IMR-90 (cell line): ENCODE measurements around the gene KDM6A. TPM values are rescaled to one million over a fixed set of nuclear protein-coding genes. Genes with fewer than 3 reads are reported as not detected.

Source experiments
- ATAC-seq: fragments of 200-7000 bp; cut with Tn5 transposase; 2 replicates; pipeline ENCODE4 v1.9.1; 2020; ENCODE audit warnings: low read depth, mild to moderate bottlenecking, moderate library complexity
- BruUV-seq: library from RNA; stranded (reverse); fragments of 400-500 nt; replicated peaks from 2 replicates; lab custom pipeline; 2021; lab: Mats Ljungman, UMichigan
- CTCF ChIA-PET: fragments of 300-600 bp; formaldehyde crosslinking; extraction: SDS; loops from one replicate; lab custom pipeline; 2021; ENCODE audit warnings: antibody characterized with exemption; lab: Yijun Ruan, JAX
- POLR2A ChIA-PET: fragments of 300-600 bp; sonication (Branson Sonifier 250); formaldehyde crosslinking; loops from one replicate; lab custom pipeline; 2022; ENCODE audit warnings: antibody characterized with exemption; ENCODE audit not compliant: unreplicated experiment; lab: Charles Lee
- DNase-seq: peaks from one replicate; pipeline ENCODE4 v3.0.0; 2013
- H2AFZ ChIP-seq: replicated peaks from 2 replicates; pipeline ENCODE3; 2013; ENCODE audit warnings: low read length, mild to moderate bottlenecking; ENCODE audit not compliant: poor library complexity
- H2AK5ac ChIP-seq: 2 replicates; pipeline ENCODE4 v1.6.1; 2013; ENCODE audit warnings: low read depth, low read length, inconsistent platforms
- H2AK9ac ChIP-seq: replicated peaks from 2 replicates; pipeline ENCODE3; 2013; ENCODE audit warnings: mild to moderate bottlenecking, low read depth, low read length, moderate library complexity; ENCODE audit not compliant: poor library complexity
- H2BK120ac ChIP-seq: 2 replicates; pipeline ENCODE4 v1.6.1; 2013; ENCODE audit warnings: low read depth, low read length, inconsistent platforms
- H2BK15ac ChIP-seq: 3 replicates; pipeline ENCODE4 v1.6.1; 2013; ENCODE audit warnings: low read depth, low read length, inconsistent platforms
- H2BK20ac ChIP-seq: 2 replicates; pipeline ENCODE4 v1.6.1; 2013; ENCODE audit warnings: low read depth, mild to moderate bottlenecking, inconsistent platforms, low read length, moderate library complexity
- H2BK5ac ChIP-seq: 2 replicates; pipeline ENCODE4 v1.6.1; 2013; ENCODE audit warnings: mild to moderate bottlenecking, low read depth, low read length, inconsistent platforms; ENCODE audit not compliant: poor library complexity, severe bottlenecking
- H3K14ac ChIP-seq: replicated peaks from 2 replicates; pipeline ENCODE4 v1.6.1; 2013; ENCODE audit warnings: low read depth, low read length, inconsistent platforms
- H3K18ac ChIP-seq: 2 replicates; pipeline ENCODE4 v1.6.1; 2013; ENCODE audit warnings: low read depth, low read length, control low read depth
- H3K23ac ChIP-seq: 2 replicates; pipeline ENCODE4 v1.6.1; 2013; ENCODE audit warnings: low read depth, low read length, inconsistent platforms
- H3K27ac ChIP-seq: 2 replicates; pipeline ENCODE4 v1.5.1; 2013; ENCODE audit warnings: mild to moderate bottlenecking, control low read depth, low read length; ENCODE audit not compliant: insufficient read depth
- H3K27me3 ChIP-seq: 2 replicates; pipeline ENCODE4 v1.6.1; 2013; ENCODE audit warnings: low read length; ENCODE audit not compliant: control insufficient read depth, insufficient read depth
- H3K36me3 ChIP-seq: 2 replicates; pipeline ENCODE4 v1.6.1; 2013; ENCODE audit warnings: low read length, mixed read lengths; ENCODE audit not compliant: control insufficient read depth, insufficient read depth
- H3K4ac ChIP-seq: 2 replicates; pipeline ENCODE4 v1.6.1; 2013; ENCODE audit warnings: low read depth, low read length, inconsistent platforms
- H3K4me1 ChIP-seq: 2 replicates; pipeline ENCODE4 v1.6.1; 2013; ENCODE audit warnings: low read length, mixed read lengths; ENCODE audit not compliant: control insufficient read depth, insufficient read depth
- H3K4me2 ChIP-seq: 2 replicates; pipeline ENCODE4 v1.6.1; 2013; ENCODE audit warnings: low read depth, mild to moderate bottlenecking, control low read depth, low read length, moderate library complexity
- H3K4me3 ChIP-seq: 2 replicates; pipeline ENCODE4 v1.5.1; 2013; ENCODE audit warnings: low read depth, mild to moderate bottlenecking, control low read depth, low read length, moderate library complexity; ENCODE audit not compliant: insufficient read depth
- H3K56ac ChIP-seq: 2 replicates; pipeline ENCODE4 v1.6.1; 2013; ENCODE audit warnings: low read length, inconsistent platforms; ENCODE audit not compliant: insufficient read depth; ENCODE audit errors: extremely low read depth
- H3K79me1 ChIP-seq, 2 experiments: 2 replicates each; pipeline ENCODE4 v1.6.1; 2013; ENCODE audit warnings: low read length in 2 of 2, inconsistent platforms in 1 of 2, low read depth in 1 of 2
- H3K9ac ChIP-seq: 2 replicates; pipeline ENCODE4 v1.6.1; 2013; ENCODE audit warnings: low read depth, low read length, control low read depth
- H3K9me1 ChIP-seq: 2 replicates; pipeline ENCODE4 v1.6.1; 2013; ENCODE audit warnings: low read length, inconsistent platforms; ENCODE audit not compliant: insufficient read depth
- H3K9me3 ChIP-seq: 2 replicates; pipeline ENCODE4 v1.6.1; 2013; ENCODE audit warnings: low read length; ENCODE audit not compliant: control insufficient read depth, insufficient read depth
- H4K20me1 ChIP-seq: 2 replicates; pipeline ENCODE4 v1.6.1; 2013; ENCODE audit warnings: low read length, inconsistent platforms; ENCODE audit not compliant: insufficient read depth
- H4K5ac ChIP-seq: 2 replicates; pipeline ENCODE4 v1.6.1; 2013; ENCODE audit warnings: mild to moderate bottlenecking, low read depth, low read length, control low read depth
- H4K8ac ChIP-seq, 2 experiments: 2 replicates each; pipeline ENCODE4 v1.6.1; 2013; ENCODE audit warnings: low read depth in 2 of 2, low read length in 2 of 2, control low read depth in 1 of 2, inconsistent platforms in 1 of 2
- H4K91ac ChIP-seq: 2 replicates; pipeline ENCODE4 v1.6.1; 2013; ENCODE audit warnings: low read depth, low read length, inconsistent platforms; ENCODE audit not compliant: insufficient read depth
- BHLHE40 ChIP-seq: fragments of 150-350 bp; IDR thresholded peaks from 2 replicates; pipeline ENCODE4 v1.6.1; 2016; ENCODE audit warnings: mild to moderate bottlenecking, low read depth, low read length
- CEBPB ChIP-seq: IDR thresholded peaks from 2 replicates; pipeline ENCODE4 v1.6.1; 2012; ENCODE audit warnings: low read depth, low read length, improper control_type of control experiment
- CHD1 ChIP-seq: IDR thresholded peaks from 2 replicates; pipeline ENCODE4 v1.6.1; 2012; ENCODE audit warnings: low read depth, low read length, improper control_type of control experiment
- CTCF ChIP-seq: conservative IDR thresholded peaks from 2 replicates; pipeline ENCODE4 v1.5.1; 2012; ENCODE audit warnings: mild to moderate bottlenecking, low read depth, low read length, improper control_type of control experiment
- ELK1 ChIP-seq: fragments of 150-350 bp; IDR thresholded peaks from 2 replicates; pipeline ENCODE4 v1.6.1; 2016; ENCODE audit warnings: low read depth, mild to moderate bottlenecking, low read length, moderate library complexity, borderline replicate concordance
- FOS ChIP-seq: fragments of 150-350 bp; IDR thresholded peaks from 2 replicates; pipeline ENCODE4 v1.6.1; 2016; ENCODE audit warnings: low read depth, low read length
- MAFK ChIP-seq: IDR thresholded peaks from 2 replicates; pipeline ENCODE4 v1.6.1; 2012; ENCODE audit warnings: low read depth, low read length, improper control_type of control experiment
- MAZ ChIP-seq: IDR thresholded peaks from 2 replicates; pipeline ENCODE4 v1.6.1; 2012; ENCODE audit warnings: low read depth, mild to moderate bottlenecking, low read length, improper control_type of control experiment, moderate library complexity, borderline replicate concordance
- MXI1 ChIP-seq: IDR thresholded peaks from 2 replicates; pipeline ENCODE4 v1.6.1; 2012; ENCODE audit warnings: low read depth, mild to moderate bottlenecking, low read length, moderate library complexity, borderline replicate concordance
- NFE2L2 ChIP-seq: fragments of 150-350 bp; IDR thresholded peaks from 2 replicates; pipeline ENCODE4 v1.6.1; 2016; ENCODE audit warnings: low read depth, mild to moderate bottlenecking, low read length
- POLR2A ChIP-seq: IDR thresholded peaks from 2 replicates; pipeline ENCODE4 v1.6.1; 2012; ENCODE audit warnings: mild to moderate bottlenecking, low read depth, low read length
- RAD21 ChIP-seq: IDR thresholded peaks from 2 replicates; pipeline ENCODE4 v1.6.1; 2012; ENCODE audit warnings: low read length, improper control_type of control experiment
- RCOR1 ChIP-seq: IDR thresholded peaks from 2 replicates; pipeline ENCODE4 v1.6.1; 2012; ENCODE audit warnings: mild to moderate bottlenecking, low read length, improper control_type of control experiment; ENCODE audit not compliant: insufficient replicate concordance
- RFX5 ChIP-seq: IDR thresholded peaks from 2 replicates; pipeline ENCODE4 v1.8.0; 2012; ENCODE audit warnings: low read depth, mild to moderate bottlenecking, low read length, moderate library complexity
- SMC3 ChIP-seq: fragments of 150-350 bp; IDR thresholded peaks from 2 replicates; pipeline ENCODE4 v1.6.1; 2016; ENCODE audit warnings: low read depth, mild to moderate bottlenecking, antibody characterized with exemption, low read length, moderate library complexity
- USF2 ChIP-seq: fragments of 150-350 bp; IDR thresholded peaks from 2 replicates; pipeline ENCODE4 v1.6.1; 2017; ENCODE audit warnings: mild to moderate bottlenecking, antibody characterized with exemption, low read length, low read depth
- dilution Hi-C: fragments of 300-500 bp; cut with HindIII; formaldehyde crosslinking; loops from one replicate; pipeline ENCODE4 v1.14.3; 2018; ENCODE audit warnings: low sequenced_read_pairs; ENCODE audit not compliant: unreplicated experiment
- in situ Hi-C: fragments of 300-500 bp; cut with MboI; formaldehyde crosslinking; loops from 3 replicates; pipeline ENCODE4 v1.14.3; 2019; ENCODE audit warnings: low sequenced_read_pairs, inconsistent platforms, mixed read lengths
- intact Hi-C: fragments of 100-400 bp; cut with micrococcal nuclease; formaldehyde crosslinking; loops from 2 replicates; pipeline ENCODE4 v1.10.0; 2022
- polyA plus RNA-seq, 3 experiments: library from polyadenylated mRNA; depleted of rRNA; stranded (reverse); fragments of >200 nt; gene quantifications; 2 replicates each; pipeline ENCODE4 v1.2.3, GENCODE V29; 2012; ENCODE audit warnings: low replicate concordance in 1 of 3
- total RNA-seq: library from RNA; depleted of rRNA; stranded (reverse); fragments of >200 nt; gene quantifications from 2 replicates; pipeline ENCODE4 v1.2.3, GENCODE V29; 2012

The KDM6A gene
- total and polyA plus RNA-seq, 2 of the 4 experiments (the other 2 are of a cell fraction), result 11.7 to 24.9 TPM

GRCh38 chrX:44882635-44883034 is 9.6 kb downstream of the KDM6A start:
- no peak overlapping the region for H3K23ac ChIP-seq
- intact Hi-C loops, result no loop called here
- H3K79me1 ChIP-seq, result peaks cover 7 to 29% of the 10 kb centered on the region in 2 experiments
- TF ChIP-seq MAZ (no peak), RFX5 (no peak), USF2 (no peak), CEBPB (no peak), FOS (no peak), POLR2A (no peak), ELK1 (no peak), CHD1 (no peak), CTCF (no peak), NFE2L2 (no peak), SMC3 (no peak), RAD21 (no peak), MAFK (no peak), RCOR1 (no peak), BHLHE40 (no peak), MXI1 (no peak)
- ATAC-seq (no peak), DNase-seq (no peak)
- H3K27me3 ChIP-seq, result no peaks in the 10 kb centered on the region
- H4K5ac ChIP-seq, result no peak overlapping the region
- no peak overlapping the region for H2BK15ac ChIP-seq
- ChIA-PET POLR2A (no interaction called here), CTCF (interaction anchor here (0.9 kb wide), 1 partner anchor 10 kb away, joined by 3 read pairs; no protein-coding TSS in a partner anchor)
- H3K4ac ChIP-seq, result no peak overlapping the region
- H3K4me2 ChIP-seq, result no peak overlapping the region
- no peak overlapping the region for H3K4me3 ChIP-seq
- in situ Hi-C loops, result no loop called here
- H2AK5ac ChIP-seq, result no peak overlapping the region
- no TSS peak for BruUV-seq
- H3K27ac ChIP-seq, result no peak overlapping the region
- dilution Hi-C loops, result no loop called here
- H3K14ac ChIP-seq, result no peak overlapping the region
- peaks cover 70% of the 10 kb centered on the region for H4K20me1 ChIP-seq
- no peak overlapping the region for H3K18ac ChIP-seq
- H3K9me1 ChIP-seq, result no peaks in the 10 kb centered on the region
- no peaks in the 10 kb centered on the region for H3K9me3 ChIP-seq
- H3K56ac ChIP-seq, result no peak overlapping the region
- no peak overlapping the region for H3K9ac ChIP-seq
- H2AFZ ChIP-seq, result no peak overlapping the region
- H4K91ac ChIP-seq, result no peak overlapping the region
- H2BK20ac ChIP-seq, result no peak overlapping the region
- no peak overlapping the region for H2AK9ac ChIP-seq
- H2BK5ac ChIP-seq, result no peak overlapping the region
- H3K36me3 ChIP-seq, result no peaks in the 10 kb centered on the region
- H3K4me1 ChIP-seq, result no peaks in the 10 kb centered on the region
- no peak overlapping the region for H2BK120ac ChIP-seq
- no peak overlapping the region for H4K8ac ChIP-seq
